LNCAP (cell line): ENCODE data around the gene TBC1D2.

Experiments used
- TF ChIP-seq, protein P1 (sequence below): fragments of 450-650 bp; IDR thresholded peaks from 2 replicates; pipeline ENCODE4 v1.5.1; 2017; ENCODE audit warnings: mild to moderate bottlenecking

Gene TBC1D2

DNA sequence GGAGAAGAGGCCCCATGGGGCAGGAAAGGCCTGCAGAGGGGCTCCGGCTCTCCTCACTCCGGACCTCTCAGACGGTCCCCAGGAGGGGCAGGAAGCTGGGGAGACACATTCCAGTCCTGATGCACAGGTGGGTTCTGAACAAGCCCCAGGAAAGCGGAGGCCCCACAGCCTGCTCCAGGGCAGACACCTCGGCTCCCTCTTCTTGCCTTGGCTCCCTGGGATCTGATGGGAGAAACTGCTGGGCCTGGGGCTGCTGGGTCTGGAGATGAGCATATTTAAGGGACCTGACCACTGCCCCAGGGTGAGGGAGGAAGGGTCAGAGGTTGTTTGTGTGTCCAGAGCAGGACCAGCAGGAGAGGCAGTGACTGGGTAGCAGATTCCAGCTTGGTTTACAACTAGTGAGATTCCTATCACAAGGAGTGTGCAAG is 64.3 kb downstream of the TBC1D2 start:
- TF ChIP-seq, protein P1, sequence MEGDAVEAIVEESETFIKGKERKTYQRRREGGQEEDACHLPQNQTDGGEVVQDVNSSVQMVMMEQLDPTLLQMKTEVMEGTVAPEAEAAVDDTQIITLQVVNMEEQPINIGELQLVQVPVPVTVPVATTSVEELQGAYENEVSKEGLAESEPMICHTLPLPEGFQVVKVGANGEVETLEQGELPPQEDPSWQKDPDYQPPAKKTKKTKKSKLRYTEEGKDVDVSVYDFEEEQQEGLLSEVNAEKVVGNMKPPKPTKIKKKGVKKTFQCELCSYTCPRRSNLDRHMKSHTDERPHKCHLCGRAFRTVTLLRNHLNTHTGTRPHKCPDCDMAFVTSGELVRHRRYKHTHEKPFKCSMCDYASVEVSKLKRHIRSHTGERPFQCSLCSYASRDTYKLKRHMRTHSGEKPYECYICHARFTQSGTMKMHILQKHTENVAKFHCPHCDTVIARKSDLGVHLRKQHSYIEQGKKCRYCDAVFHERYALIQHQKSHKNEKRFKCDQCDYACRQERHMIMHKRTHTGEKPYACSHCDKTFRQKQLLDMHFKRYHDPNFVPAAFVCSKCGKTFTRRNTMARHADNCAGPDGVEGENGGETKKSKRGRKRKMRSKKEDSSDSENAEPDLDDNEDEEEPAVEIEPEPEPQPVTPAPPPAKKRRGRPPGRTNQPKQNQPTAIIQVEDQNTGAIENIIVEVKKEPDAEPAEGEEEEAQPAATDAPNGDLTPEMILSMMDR: no peak

DNA sequence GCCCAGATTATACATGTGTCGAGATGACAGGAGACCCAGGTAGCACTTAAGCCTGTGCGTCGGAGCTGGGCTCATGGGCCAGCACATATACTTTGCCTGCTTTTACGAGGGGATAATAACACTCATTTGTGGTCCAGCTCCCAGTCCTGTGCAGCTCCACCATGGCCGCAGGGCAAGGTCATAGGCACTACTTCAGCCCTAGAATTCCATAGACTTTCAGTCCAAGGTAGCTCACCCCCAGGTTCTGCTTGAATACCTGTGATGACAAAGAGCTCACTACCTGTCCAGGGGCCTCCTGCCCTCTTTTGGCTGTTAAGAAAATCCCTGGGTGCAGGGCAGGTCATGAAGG is 64.7 kb downstream of the TBC1D2 start:
- TF ChIP-seq, protein P1: no peak

DNA sequence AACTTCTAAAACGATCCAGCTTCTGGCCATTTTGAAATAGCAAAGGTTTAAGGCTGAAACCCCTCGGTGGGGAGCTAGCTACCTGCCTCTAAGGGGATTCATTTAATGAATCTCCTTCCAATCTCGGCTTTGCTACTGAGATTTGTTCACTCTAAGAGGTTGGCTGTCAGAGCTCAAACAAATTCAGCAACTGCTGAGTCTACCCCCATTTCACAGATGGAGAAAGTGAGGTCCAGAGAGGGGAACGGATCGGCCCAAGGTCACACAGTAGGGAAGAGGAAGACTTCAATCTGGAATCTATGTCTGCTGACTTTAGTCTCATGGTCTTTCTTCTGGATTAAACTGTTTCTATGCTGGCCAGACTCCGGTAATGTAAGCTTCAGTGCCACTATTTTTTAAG is 66.0 kb downstream of the TBC1D2 start:
- TF ChIP-seq, protein P1: no peak

DNA sequence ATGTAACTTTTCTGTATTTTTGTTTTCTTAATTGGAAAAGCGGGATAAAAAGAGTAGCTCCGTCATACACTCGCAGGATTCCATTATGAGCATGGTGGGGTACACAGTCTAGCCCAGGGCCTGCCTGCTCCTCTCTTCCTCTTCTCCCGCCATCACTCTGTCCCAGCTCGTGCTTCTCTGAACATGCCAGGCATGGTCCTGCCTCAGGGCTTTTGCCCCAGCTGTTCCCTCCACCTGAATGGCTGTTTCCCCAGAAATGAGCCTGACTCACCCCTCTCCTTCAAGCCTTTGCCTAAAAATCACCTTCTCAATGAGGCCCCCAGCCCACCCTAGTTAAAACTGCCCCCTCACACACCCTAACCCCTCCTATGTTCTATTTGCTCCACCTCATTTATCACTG is 67.5 kb downstream of the TBC1D2 start:
- TF ChIP-seq, protein P1: no peak

DNA sequence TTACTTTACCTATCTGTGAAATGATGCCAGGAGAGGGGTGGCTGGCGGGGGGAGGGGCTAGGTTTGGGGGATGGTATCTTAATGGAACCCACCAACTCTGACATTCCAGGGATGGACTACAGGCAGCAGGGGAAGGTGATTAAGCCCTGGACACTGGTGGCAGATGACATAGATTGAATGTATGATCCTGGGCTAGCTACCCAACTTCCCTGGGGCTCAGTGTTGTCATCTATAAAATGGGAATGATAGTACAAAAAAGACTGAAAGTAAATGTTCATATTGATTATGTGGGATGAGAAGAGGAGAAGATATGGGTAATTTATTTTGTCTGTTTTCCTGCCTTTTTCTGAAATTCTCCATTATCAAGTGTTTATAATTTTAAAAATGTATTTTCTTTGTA is 69.2 kb downstream of the TBC1D2 start:
- TF ChIP-seq, protein P1: no peak

DNA sequence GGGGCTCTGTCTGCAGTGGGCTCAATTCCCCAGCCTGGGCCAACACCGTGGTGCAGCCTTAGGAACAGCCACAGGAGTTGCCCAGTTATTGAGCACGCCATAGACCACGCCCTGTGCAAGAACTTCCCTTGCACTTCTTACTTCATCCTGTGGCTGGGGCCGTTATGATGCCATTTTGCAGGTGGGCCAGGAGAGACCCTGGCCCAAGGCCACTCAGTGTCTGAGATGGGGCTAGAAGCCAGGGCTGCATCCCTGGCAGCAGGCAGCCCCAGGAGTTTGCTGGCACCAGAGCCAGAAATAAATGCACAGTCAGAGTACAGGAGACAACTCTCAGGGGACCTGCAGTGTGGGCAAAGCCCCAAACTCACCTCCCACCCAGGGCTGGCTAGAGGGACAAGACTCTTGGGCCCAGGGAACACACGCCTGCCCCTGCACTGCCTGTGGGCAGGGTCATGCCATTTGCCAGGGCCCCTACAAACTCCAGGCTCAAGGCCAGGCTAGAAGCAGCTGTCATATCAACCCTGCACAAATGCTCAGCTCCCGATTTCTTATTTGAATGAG is 69.8 kb downstream of the TBC1D2 start:
- TF ChIP-seq, protein P1: no peak

DNA sequence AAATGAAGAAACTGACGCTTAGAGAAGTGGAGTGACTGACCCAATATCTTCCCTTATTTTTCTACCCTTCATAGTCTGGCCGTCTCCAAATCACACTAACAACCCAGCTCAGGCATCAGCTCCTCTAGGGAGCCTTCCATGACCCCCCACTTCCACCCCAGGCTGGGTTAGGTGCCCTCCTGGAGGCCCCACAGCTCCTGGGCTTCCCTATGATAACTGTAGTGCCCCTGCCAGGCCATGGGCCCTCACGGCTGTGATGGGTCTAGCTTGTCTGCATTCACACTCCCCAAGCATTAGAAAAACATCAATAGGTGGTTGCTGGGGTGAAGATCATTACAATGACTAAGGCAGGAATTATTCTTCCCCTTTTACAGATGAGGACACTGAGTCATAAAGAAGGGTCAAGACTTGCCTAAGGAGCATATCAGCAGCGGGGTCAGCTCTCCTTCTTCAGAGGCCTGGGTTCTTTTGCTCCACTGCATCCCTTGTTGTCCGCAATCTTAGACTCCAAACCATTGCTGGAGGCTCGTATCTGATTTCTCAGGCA is 70.4 kb downstream of the TBC1D2 start:
- TF ChIP-seq, protein P1: no peak

DNA sequence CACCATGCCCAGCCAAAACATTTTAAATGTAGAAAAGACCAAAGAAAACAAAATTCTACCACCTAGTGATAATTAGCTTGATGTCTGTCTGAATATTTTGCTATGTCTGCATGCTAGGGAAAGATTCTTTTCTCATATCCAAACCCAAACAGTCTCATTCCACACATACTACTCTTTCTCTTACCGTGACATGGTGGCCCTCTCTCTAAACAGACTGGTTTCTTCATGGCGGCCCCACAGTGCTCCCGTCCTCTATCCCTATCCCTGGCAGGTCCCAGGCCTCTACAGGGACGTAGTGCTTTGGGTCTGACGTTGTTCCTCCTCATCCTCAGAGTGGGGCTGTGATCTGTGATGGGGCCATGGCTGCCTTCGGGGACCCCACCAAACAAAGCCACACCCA is 71.1 kb downstream of the TBC1D2 start:
- TF ChIP-seq, protein P1: no peak
